SK-N-SH treated with all-trans-retinoic acid at 6 μM for 48 hours (cell line): Measurements from ENCODE around the gene ESPNL.
"Not testable (repeated sequence)": the region's sequence is repeated elsewhere in the genome, so short reads cannot be mapped to it uniquely, and the experiment has no call there.

ENCODE experiments used
- ARNTL ChIP-seq: fragments of 450-650 bp; formaldehyde crosslinking; IDR thresholded peaks from 2 replicates; pipeline ENCODE4 v1.5.0; 2020; ENCODE audit warnings: low read depth, mild to moderate bottlenecking, moderate library complexity, borderline replicate concordance
- CREB5 ChIP-seq: fragments of 250-450 bp; sonication (Bioruptor Pico); IDR thresholded peaks from 2 replicates; pipeline ENCODE4 v1.5.1; 2020; ENCODE audit warnings: low read depth, mild to moderate bottlenecking, moderate library complexity
- CSDC2 ChIP-seq: fragments of 250-450 bp; sonication (Bioruptor Pico); IDR thresholded peaks from 2 replicates; pipeline ENCODE4 v1.5.0; 2020; ENCODE audit warnings: mild to moderate bottlenecking, moderate library complexity
- GLIS3 ChIP-seq: fragments of 250-450 bp; sonication (Bioruptor Pico); IDR thresholded peaks from 2 replicates; pipeline ENCODE4 v1.5.0; 2020; ENCODE audit warnings: mild to moderate bottlenecking, moderate library complexity
- RARB ChIP-seq: fragments of 250-450 bp; sonication (Bioruptor Pico); IDR thresholded peaks from 2 replicates; pipeline ENCODE4 v1.8.0; 2021; ENCODE audit warnings: mild to moderate bottlenecking, moderate library complexity
- TCF4 ChIP-seq: fragments of 250-450 bp; sonication (Bioruptor Pico); IDR thresholded peaks from 2 replicates; pipeline ENCODE4 v1.8.0; 2021; ENCODE audit warnings: mild to moderate bottlenecking, moderate library complexity, borderline replicate concordance
- ZC3H10 ChIP-seq: fragments of 250-450 bp; sonication (Bioruptor Pico); IDR thresholded peaks from 2 replicates; pipeline ENCODE4 v1.5.1; 2021; ENCODE audit warnings: mild to moderate bottlenecking, moderate library complexity
- ZFP3 ChIP-seq: fragments of 250-450 bp; sonication (Bioruptor Pico); IDR thresholded peaks from 2 replicates; pipeline ENCODE4 v1.5.0; 2020; ENCODE audit warnings: mild to moderate bottlenecking, moderate library complexity
- ZFP30 ChIP-seq: fragments of 450-650 bp; formaldehyde crosslinking; IDR thresholded peaks from 2 replicates; pipeline ENCODE4 v1.5.0; 2022; ENCODE audit warnings: mild to moderate bottlenecking, moderate library complexity
- ZNF565 ChIP-seq: fragments of 450-650 bp; formaldehyde crosslinking; conservative IDR thresholded peaks from 2 replicates; pipeline ENCODE4 v1.5.0; 2020; ENCODE audit warnings: low read depth, mild to moderate bottlenecking, moderate library complexity
- ZNF70 ChIP-seq: fragments of 450-650 bp; formaldehyde crosslinking; IDR thresholded peaks from 2 replicates; pipeline ENCODE4 v1.5.0; 2020; ENCODE audit warnings: mild to moderate bottlenecking, moderate library complexity
- ZNF8 ChIP-seq: fragments of 450-650 bp; formaldehyde crosslinking; IDR thresholded peaks from 2 replicates; pipeline ENCODE4 v1.5.0; 2020; ENCODE audit warnings: mild to moderate bottlenecking, moderate library complexity
- TF ChIP-seq, protein P1 (sequence below): fragments of 250-450 bp; sonication (Bioruptor Pico); IDR thresholded peaks from 2 replicates; pipeline ENCODE4 v1.8.0; 2020; ENCODE audit warnings: mild to moderate bottlenecking, moderate library complexity, borderline replicate concordance

GRCh38 chr2:238115709-238116108 is 15.6 kb downstream of the ESPNL start:
- not testable (repeated sequence) for TF ChIP-seq TCF4 (CRISPR knock-in tag); ZC3H10 (CRISPR knock-in tag); ARNTL (CRISPR knock-in tag); ZNF70; CSDC2; ZNF565 (CRISPR knock-in tag); ZNF8 (CRISPR knock-in tag); ZFP30 (CRISPR knock-in tag); GLIS3 (CRISPR knock-in tag); RARB (CRISPR knock-in tag); CREB5; ZFP3
- TF ChIP-seq, protein P1, sequence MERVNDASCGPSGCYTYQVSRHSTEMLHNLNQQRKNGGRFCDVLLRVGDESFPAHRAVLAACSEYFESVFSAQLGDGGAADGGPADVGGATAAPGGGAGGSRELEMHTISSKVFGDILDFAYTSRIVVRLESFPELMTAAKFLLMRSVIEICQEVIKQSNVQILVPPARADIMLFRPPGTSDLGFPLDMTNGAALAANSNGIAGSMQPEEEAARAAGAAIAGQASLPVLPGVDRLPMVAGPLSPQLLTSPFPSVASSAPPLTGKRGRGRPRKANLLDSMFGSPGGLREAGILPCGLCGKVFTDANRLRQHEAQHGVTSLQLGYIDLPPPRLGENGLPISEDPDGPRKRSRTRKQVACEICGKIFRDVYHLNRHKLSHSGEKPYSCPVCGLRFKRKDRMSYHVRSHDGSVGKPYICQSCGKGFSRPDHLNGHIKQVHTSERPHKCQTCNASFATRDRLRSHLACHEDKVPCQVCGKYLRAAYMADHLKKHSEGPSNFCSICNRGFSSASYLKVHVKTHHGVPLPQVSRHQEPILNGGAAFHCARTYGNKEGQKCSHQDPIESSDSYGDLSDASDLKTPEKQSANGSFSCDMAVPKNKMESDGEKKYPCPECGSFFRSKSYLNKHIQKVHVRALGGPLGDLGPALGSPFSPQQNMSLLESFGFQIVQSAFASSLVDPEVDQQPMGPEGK (CRISPR knock-in tag), result not testable (repeated sequence)
